ENCODE measurements around the gene MGAT4B. TPM values are rescaled to one million over a fixed set of nuclear protein-coding genes. Genes with fewer than 3 reads are reported as not detected.

MGAT4B gene
- total and polyA plus RNA-seq, 2 of the 13 experiments (the other 11 are each of a cell fraction or from before 2014, with no cell fraction given): 93.5 to 130 TPM

DNA sequence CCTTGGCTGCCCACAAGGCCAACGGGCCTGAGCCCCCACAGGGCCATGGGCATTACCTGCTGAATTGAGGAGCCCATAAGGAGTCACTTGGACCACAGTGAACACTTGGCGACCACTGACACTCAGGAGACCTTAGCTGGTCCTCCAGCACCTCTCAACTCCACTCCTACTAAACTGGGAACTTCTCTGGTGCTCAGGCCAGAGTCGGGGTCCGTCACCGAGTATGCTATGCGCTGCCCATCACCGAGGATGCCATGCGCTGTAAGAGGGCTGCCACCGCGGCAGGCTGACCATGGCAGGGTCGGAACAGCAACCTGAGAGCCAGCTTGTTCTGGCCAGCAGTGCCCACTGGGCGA, 13.4 kb upstream of the MGAT4B start (continued):
- TF ChIP-seq SOX13 (IDR thresholded peaks at IDR 0.05) (no peak), SOX13 (CRISPR knock-in tag; conservative IDR thresholded peaks at IDR 0.05 in 1 of 2, IDR thresholded peaks at IDR 0.05 in 1 of 2) (no peak), JUNB (CRISPR knock-in tag; IDR thresholded peaks at IDR 0.05; ENCODE audit: borderline replicate concordance) (no peak), AGO2 (optimal IDR thresholded peaks at IDR 0.05; ENCODE audit: low read depth, low read length) (peak; percentile 61), SNAPC2 (CRISPR knock-in tag; IDR thresholded peaks at IDR 0.05) (no peak), MED1 (CRISPR knock-in tag; IDR thresholded peaks at IDR 0.05) (no peak), PHF21A (CRISPR knock-in tag; IDR thresholded peaks at IDR 0.05) (no peak), CBX1 (IDR thresholded peaks at IDR 0.05; ENCODE audit: low read depth) (no peak), NFKBIZ (CRISPR knock-in tag; IDR thresholded peaks at IDR 0.05) (no peak), ZNF18 (CRISPR knock-in tag; IDR thresholded peaks at IDR 0.05; ENCODE audit: insufficient replicate concordance) (no peak), TEF (CRISPR knock-in tag; IDR thresholded peaks at IDR 0.05) (no peak)
- TF ChIP-seq, protein P1, sequence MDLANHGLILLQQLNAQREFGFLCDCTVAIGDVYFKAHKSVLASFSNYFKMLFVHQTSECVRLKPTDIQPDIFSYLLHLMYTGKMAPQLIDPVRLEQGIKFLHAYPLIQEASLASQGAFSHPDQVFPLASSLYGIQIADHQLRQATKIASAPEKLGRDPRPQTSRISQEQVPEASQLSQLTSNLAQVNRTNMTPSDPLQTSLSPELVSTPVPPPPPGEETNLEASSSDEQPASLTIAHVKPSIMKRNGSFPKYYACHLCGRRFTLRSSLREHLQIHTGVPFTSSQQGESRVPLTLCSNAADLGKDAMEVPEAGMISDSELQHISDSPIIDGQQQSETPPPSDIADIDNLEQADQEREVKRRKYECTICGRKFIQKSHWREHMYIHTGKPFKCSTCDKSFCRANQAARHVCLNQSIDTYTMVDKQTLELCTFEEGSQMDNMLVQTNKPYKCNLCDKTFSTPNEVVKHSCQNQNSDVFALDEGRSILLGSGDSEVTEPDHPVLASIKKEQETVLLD (CRISPR knock-in tag; IDR thresholded peaks at IDR 0.05; ENCODE audit: low read depth): no peak
- TF ChIP-seq, protein P2, sequence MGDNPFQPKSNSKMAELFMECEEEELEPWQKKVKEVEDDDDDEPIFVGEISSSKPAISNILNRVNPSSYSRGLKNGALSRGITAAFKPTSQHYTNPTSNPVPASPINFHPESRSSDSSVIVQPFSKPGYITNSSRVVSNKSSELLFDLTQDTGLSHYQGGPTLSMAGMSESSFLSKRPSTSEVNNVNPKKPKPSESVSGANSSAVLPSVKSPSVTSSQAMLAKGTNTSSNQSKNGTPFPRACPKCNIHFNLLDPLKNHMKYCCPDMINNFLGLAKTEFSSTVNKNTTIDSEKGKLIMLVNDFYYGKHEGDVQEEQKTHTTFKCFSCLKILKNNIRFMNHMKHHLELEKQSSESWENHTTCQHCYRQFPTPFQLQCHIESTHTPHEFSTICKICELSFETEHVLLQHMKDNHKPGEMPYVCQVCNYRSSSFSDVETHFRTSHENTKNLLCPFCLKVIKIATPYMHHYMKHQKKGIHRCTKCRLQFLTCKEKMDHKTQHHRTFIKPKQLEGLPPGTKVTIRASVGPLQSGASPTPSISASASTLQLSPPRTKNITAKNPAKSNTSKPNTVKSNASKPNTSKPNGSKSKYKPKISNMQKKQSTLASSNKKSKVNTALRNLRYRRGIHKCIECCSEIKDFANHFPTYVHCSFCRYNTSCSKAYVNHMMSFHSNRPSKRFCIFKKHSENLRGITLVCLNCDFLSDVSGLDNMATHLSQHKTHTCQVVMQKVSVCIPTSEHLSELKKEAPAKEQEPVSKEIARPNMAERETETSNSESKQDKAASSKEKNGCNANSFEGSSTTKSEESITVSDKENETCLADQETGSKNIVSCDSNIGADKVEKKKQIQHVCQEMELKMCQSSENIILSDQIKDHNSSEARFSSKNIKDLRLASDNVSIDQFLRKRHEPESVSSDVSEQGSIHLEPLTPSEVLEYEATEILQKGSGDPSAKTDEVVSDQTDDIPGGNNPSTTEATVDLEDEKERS (CRISPR knock-in tag; IDR thresholded peaks at IDR 0.05): no peak
- TF ChIP-seq, protein P3, sequence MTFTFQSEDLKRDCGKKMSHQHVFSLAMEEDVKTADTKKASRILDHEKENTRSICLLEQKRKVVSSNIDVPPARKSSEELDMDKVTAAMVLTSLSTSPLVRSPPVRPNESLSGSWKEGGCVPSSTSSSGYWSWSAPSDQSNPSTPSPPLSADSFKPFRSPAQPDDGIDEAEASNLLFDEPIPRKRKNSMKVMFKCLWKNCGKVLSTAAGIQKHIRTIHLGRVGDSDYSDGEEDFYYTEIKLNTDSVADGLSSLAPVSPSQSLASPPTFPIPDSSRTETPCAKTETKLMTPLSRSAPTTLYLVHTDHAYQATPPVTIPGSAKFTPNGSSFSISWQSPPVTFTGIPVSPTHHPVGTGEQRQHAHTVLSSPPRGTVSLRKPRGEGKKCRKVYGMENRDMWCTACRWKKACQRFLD (CRISPR knock-in tag; IDR thresholded peaks at IDR 0.05; ENCODE audit: borderline replicate concordance): no peak; the same call in 1 of the 2 replicates
- TF ChIP-seq, protein P4, sequence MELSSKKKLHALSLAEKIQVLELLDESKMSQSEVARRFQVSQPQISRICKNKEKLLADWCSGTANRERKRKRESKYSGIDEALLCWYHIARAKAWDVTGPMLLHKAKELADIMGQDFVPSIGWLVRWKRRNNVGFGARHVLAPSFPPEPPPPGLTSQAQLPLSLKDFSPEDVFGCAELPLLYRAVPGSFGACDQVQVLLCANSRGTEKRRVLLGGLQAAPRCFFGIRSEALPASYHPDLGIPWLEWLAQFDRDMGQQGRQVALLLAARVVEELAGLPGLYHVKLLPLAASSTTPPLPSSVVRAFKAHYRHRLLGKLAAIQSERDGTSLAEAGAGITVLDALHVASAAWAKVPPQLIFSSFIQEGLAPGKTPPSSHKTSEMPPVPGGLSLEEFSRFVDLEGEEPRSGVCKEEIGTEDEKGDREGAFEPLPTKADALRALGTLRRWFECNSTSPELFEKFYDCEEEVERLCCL (CRISPR knock-in tag; IDR thresholded peaks at IDR 0.05; ENCODE audit: borderline replicate concordance): no peak

Measured in HepG2 (cell line).